ENCODE results near the gene CREBBP. TPM values are rescaled to one million over a fixed set of nuclear protein-coding genes. Genes with fewer than 3 reads are reported as not detected.
"Not testable (repeated sequence)": the region's sequence is repeated elsewhere in the genome, so short reads cannot be mapped to it uniquely, and the experiment has no call there.

Gene CREBBP
- total and polyA plus RNA-seq, 2 donors, result 11.6 to 20.7 TPM

DNA sequence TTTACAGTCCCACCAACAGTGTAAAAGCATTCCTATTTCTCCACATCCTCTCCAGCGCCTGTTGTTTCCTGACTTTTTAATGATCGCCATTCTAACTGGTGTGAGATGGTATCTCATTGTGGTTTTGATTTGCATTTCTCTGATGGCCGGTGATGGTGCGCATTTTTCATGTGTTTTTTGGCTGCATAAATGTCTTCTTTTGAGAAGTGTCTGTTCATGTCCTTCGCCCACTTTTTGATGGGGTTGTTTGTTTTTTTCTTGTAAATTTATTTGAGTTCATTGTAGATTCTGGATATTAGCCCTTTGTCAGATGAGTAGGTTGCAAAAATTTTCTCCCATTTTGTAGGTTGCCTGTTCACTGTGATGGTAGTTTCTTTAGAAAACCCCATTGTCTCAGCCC, 5.5 kb upstream of the CREBBP start:
- not testable (repeated sequence) for H3K9me3 ChIP-seq (ENCODE audit: control insufficient read depth in 2 of 2, insufficient read depth in 1 of 2, low read length in 1 of 2); H3K4me3 ChIP-seq (ENCODE audit: low read length in 2 of 2); H3K36me3 ChIP-seq (ENCODE audit: control insufficient read depth in 2 of 2, insufficient read depth in 2 of 2, low read length in 1 of 2); H3K4me1 ChIP-seq (ENCODE audit: control insufficient read depth in 2 of 2, insufficient read depth in 2 of 2, low read length in 2 of 2); DNase-seq (ENCODE audit: low read depth in 6 of 9, low spot score in 9 of 9); H3K27ac ChIP-seq (ENCODE audit: low read depth in 1 of 2, low read length in 1 of 2)
- H3K27me3 ChIP-seq (ENCODE audit: control insufficient read depth in 2 of 2, insufficient read depth in 1 of 2, low read length in 1 of 2), result peaks cover 10 to 23% of the 10 kb centered on the region in 2 donors
- 79% methylated on average over 5 of the region's 5 CpGs for WGBS

DNA sequence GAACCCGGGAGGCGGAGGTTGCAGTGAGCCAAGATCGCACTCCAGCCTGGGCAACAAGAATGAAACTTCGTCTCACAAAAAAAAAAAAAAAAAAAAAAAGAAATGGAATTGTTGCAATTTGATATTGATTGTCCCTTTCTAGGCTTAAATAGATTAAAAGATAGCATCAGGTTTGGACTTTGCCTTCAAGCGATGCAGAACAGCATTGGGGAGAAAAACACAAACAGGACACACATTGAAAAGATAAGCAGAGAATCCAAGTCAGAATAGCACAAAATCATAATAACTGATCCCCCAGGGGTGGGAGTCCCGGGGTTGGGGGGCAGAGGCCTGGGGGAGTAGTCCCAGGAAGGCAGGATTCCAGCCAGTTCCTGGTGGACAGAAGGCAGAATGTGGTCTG, 3.9 kb upstream of the CREBBP start:
- Histone ChIP-seq H3K27me3 (ENCODE audit: control insufficient read depth in 2 of 2, insufficient read depth in 1 of 2, low read length in 1 of 2) (peaks cover 10 to 26% of the 10 kb centered on the region in 2 donors), H3K36me3 (ENCODE audit: control insufficient read depth in 2 of 2, insufficient read depth in 2 of 2, low read length in 1 of 2) (no peaks in the 10 kb centered on the region), H3K9me3 (ENCODE audit: control insufficient read depth in 2 of 2, insufficient read depth in 1 of 2, low read length in 1 of 2) (no peaks in the 10 kb centered on the region), H3K27ac (ENCODE audit: low read depth in 1 of 2, low read length in 1 of 2) (no peak overlapping the region), H3K4me3 (ENCODE audit: low read length in 2 of 2) (no peak overlapping the region), H3K4me1 (ENCODE audit: control insufficient read depth in 2 of 2, insufficient read depth in 2 of 2, low read length in 2 of 2) (peaks cover 0 to 3% of the 10 kb centered on the region in 2 donors)
- DNase-seq (ENCODE audit: low read depth in 6 of 9, low spot score in 9 of 9), result no peak
- WGBS, result 94% methylated on average over 6 of the region's 6 CpGs

DNA sequence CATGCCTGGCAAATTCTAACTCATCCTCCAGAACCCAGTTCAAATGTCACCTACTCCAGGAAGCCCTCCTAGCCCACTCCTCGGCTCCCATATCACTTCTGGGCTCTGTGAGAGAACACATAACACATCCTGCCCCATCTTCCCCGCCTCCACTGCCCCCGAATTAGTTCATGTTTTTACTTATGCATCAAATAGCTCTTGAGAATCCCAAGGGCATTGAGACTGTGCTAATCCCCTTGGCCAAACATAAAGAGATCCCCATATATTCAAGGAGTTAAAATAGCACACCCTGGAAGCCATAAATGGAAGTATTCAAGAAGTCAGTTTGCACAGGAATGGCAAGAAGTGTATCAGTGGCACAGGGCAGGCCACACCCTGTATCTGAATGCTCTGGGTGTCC, 2.0 kb upstream of the CREBBP start:
- Histone ChIP-seq H3K9me3 (ENCODE audit: control insufficient read depth in 2 of 2, insufficient read depth in 1 of 2, low read length in 1 of 2) (no peaks in the 10 kb centered on the region), H3K4me1 (ENCODE audit: control insufficient read depth in 2 of 2, insufficient read depth in 2 of 2, low read length in 2 of 2) (peaks cover 0 to 12% of the 10 kb centered on the region in 2 donors), H3K4me3 (ENCODE audit: low read length in 2 of 2) (no peak overlapping the region), H3K36me3 (ENCODE audit: control insufficient read depth in 2 of 2, insufficient read depth in 2 of 2, low read length in 1 of 2) (no peaks in the 10 kb centered on the region), H3K27ac (ENCODE audit: low read depth in 1 of 2, low read length in 1 of 2) (no peak overlapping the region), H3K27me3 (ENCODE audit: control insufficient read depth in 2 of 2, insufficient read depth in 1 of 2, low read length in 1 of 2) (peaks cover 10 to 29% of the 10 kb centered on the region in 2 donors)
- 96% methylated on average over 3 of the region's 3 CpGs for WGBS
- DNase-seq (ENCODE audit: low read depth in 6 of 9, low spot score in 9 of 9), result no peak

DNA sequence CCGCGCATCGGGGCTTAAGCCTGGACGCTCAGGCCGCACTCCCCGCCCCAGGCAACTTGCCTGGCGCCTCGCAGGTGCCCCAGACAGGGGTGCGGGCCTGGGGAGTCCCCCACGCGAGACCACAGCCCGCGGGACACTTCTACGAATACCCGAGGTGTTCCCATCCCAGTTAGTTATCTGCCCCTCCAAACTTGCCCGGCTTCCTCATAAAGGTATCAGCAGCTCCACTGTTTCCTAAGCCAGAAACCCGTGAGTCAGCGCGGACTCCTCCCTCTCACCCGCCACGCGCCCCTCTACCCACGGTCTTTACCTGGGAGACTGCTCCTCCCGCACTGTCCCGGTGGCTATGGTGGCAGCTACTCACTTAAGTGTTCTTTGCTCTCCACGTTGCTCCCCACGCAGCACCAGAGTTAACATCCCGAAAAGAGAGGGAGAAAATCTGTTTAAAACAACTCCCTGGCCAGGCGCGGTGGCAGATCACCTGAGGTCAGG, 1.0 kb upstream of the CREBBP start:
- no peaks in the 10 kb centered on the region for H3K9me3 ChIP-seq (ENCODE audit: control insufficient read depth in 2 of 2, insufficient read depth in 1 of 2, low read length in 1 of 2)
- peaks cover 0 to 5% of the 10 kb centered on the region in 2 donors for H3K36me3 ChIP-seq (ENCODE audit: control insufficient read depth in 2 of 2, insufficient read depth in 2 of 2, low read length in 1 of 2)
- H3K4me3 ChIP-seq (ENCODE audit: low read length in 2 of 2), result peak overlapping the region in 1 of 2 donors; percentile 11
- peaks cover 4 to 21% of the 10 kb centered on the region in 2 donors for H3K4me1 ChIP-seq (ENCODE audit: control insufficient read depth in 2 of 2, insufficient read depth in 2 of 2, low read length in 2 of 2)
- H3K27ac ChIP-seq (ENCODE audit: low read depth in 1 of 2, low read length in 1 of 2), result no peak overlapping the region
- no peak for DNase-seq (ENCODE audit: low read depth in 6 of 9, low spot score in 9 of 9)
- peaks cover 10 to 29% of the 10 kb centered on the region in 2 donors for H3K27me3 ChIP-seq (ENCODE audit: control insufficient read depth in 2 of 2, insufficient read depth in 1 of 2, low read length in 1 of 2)
- WGBS, result 63% methylated on average over 30 of the region's 30 CpGs

DNA sequence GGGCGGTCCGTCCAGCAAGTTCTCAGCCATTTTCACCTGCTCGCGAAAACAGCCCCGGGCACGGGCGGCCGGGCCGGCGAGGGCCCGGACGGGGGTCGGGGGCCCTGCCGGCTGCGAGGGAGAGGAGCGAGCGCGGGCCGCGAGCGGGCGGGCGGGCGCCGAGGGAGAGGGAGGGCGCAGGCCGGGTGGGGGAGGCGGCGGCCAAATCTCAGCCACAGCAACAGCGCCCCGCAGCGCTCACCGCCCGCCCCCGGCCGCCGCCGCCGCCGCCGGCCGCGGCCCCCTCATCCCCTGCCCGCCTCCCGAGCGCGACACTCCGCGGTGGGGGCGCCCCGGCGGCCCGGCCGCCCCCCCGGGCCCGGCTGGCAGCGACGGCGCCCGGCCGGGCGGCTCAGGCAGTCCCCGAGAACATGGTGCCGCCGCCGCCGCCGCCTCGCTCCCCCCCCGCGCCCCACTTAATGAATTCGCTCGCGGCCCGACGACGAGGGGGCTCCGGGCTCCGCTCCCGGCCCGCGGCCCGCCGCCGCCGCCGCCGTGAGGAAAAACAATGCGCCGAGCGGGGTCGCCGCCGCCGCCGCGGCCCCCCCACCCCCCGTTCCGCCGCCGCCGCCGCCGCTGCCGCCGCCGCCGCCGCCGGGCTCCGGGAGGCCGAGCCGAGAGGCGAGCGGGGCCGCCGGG, 487 bp downstream of the CREBBP start:
- Histone ChIP-seq H3K27ac (ENCODE audit: low read depth in 1 of 2, low read length in 1 of 2) (peak overlapping the region in 1 of 2 donors; percentile 95), H3K4me1 (ENCODE audit: control insufficient read depth in 2 of 2, insufficient read depth in 2 of 2, low read length in 2 of 2) (peaks cover 4 to 31% of the 10 kb centered on the region in 2 donors), H3K27me3 (ENCODE audit: control insufficient read depth in 2 of 2, insufficient read depth in 1 of 2, low read length in 1 of 2) (peaks cover 10 to 29% of the 10 kb centered on the region in 2 donors), H3K4me3 (ENCODE audit: low read length in 2 of 2) (peak overlapping the region; percentile 84 to 96), H3K9me3 (ENCODE audit: control insufficient read depth in 2 of 2, insufficient read depth in 1 of 2, low read length in 1 of 2) (no peaks in the 10 kb centered on the region), H3K36me3 (ENCODE audit: control insufficient read depth in 2 of 2, insufficient read depth in 2 of 2, low read length in 1 of 2) (peaks cover 0 to 9% of the 10 kb centered on the region in 2 donors)
- peak in 7 of 9 donors; percentile 34 to 78 (median 56) for DNase-seq (ENCODE audit: low read depth in 6 of 9, low spot score in 9 of 9)
- under 1% methylated on average over 116 of the region's 117 CpGs for whole genome bisulfite sequencing

DNA sequence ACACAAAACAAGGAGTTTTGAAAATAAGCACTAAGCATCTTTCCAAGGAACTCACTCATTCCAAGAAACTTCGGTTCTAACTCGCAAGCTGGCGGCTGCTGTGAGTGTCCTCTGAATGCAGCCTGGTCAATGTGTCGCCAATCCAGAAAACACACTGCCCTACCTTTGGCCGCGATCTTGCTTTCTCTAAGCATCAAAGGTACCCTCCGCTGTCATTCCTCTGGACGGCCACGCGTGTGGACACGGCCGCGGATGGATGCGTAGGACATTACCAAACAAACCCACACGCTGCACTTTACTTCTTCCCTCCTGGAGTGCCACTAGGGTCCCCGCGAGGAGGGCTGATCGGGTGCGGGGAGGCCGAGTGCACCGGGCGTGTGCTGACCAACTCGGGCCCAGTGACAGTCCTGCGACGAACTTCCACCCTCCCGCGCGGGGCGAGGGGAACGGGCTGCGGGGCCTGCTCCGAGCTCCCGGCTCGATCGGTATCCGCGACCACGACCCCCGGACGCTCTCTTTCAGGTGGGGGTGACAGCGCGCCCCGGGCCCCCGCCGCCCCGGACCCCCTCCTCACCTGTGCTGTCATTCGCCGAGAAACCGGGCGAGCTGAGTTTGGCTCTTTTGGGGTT, 1.1 kb downstream of the CREBBP start:
- DNase-seq (ENCODE audit: low read depth in 6 of 9, low spot score in 9 of 9), result peak in 2 of 9 donors; percentile 19 to 27

DNA sequence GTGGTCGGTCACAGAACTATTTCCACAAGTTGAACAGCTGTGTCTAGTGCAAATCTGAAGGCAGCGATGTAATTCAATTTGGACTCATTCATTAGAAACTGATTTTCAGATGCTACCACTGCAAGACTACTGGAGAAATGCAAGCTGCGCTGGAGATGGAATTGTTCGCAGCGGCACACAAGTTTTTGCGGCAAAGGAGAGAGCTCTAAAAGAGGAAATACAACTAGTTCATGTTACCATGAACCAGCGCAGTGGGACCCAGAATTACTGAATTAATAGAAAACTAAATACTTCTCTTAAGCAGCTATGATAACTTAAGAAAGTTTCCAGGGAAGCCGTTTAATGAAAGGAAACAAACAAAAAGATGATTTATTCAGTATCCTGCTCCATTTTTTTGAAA, 1.9 kb downstream of the CREBBP start:
- WGBS, result 15% methylated on average over 8 of the region's 8 CpGs

More for the DNA sequence above, 1.1 kb downstream of the CREBBP start:
- Histone ChIP-seq H3K27me3 (ENCODE audit: control insufficient read depth in 2 of 2, insufficient read depth in 1 of 2, low read length in 1 of 2) (peaks cover 10 to 29% of the 10 kb centered on the region in 2 donors), H3K4me1 (ENCODE audit: control insufficient read depth in 2 of 2, insufficient read depth in 2 of 2, low read length in 2 of 2) (peaks cover 5 to 33% of the 10 kb centered on the region in 2 donors), H3K4me3 (ENCODE audit: low read length in 2 of 2) (peak overlapping the region; percentile 84 to 96), H3K36me3 (ENCODE audit: control insufficient read depth in 2 of 2, insufficient read depth in 2 of 2, low read length in 1 of 2) (peaks cover 0 to 9% of the 10 kb centered on the region in 2 donors), H3K27ac (ENCODE audit: low read depth in 1 of 2, low read length in 1 of 2) (no peak overlapping the region), H3K9me3 (ENCODE audit: control insufficient read depth in 2 of 2, insufficient read depth in 1 of 2, low read length in 1 of 2) (no peaks in the 10 kb centered on the region)
- 3% methylated on average over 50 of the region's 50 CpGs for WGBS

DNA sequence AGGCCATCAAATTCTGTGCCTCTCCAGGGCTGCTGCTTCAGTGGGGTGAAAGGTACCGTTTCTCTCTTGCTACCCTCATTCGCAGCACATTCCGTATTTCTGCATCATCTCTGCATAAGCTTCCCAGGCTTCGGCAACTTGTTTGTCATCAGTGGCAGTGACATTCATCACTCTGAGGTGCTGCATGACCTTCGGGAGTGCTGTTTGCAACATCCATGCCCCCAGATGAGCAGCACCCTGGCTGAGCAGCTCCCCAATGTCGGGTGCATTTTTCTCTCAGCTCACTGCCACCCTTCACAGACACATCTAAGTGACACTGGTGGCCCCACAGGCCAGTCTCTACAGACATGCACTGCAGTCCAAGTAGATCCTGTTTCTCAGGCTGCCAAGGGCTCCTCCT, 3.8 kb downstream of the CREBBP start:
- Histone ChIP-seq H3K27ac (ENCODE audit: low read depth in 1 of 2, low read length in 1 of 2) (no peak overlapping the region), H3K4me1 (ENCODE audit: control insufficient read depth in 2 of 2, insufficient read depth in 2 of 2, low read length in 2 of 2) (peaks cover 11 to 35% of the 10 kb centered on the region in 2 donors), H3K9me3 (ENCODE audit: control insufficient read depth in 2 of 2, insufficient read depth in 1 of 2, low read length in 1 of 2) (no peaks in the 10 kb centered on the region), H3K36me3 (ENCODE audit: control insufficient read depth in 2 of 2, insufficient read depth in 2 of 2, low read length in 1 of 2) (peaks cover 0 to 9% of the 10 kb centered on the region in 2 donors), H3K27me3 (ENCODE audit: control insufficient read depth in 2 of 2, insufficient read depth in 1 of 2, low read length in 1 of 2) (peaks cover 6 to 12% of the 10 kb centered on the region in 2 donors), H3K4me3 (ENCODE audit: low read length in 2 of 2) (no peak overlapping the region)
- no peak for DNase-seq (ENCODE audit: low read depth in 6 of 9, low spot score in 9 of 9)
- WGBS, result 95% methylated on average over 6 of the region's 6 CpGs

More for the DNA sequence above, 1.9 kb downstream of the CREBBP start:
- H3K36me3 ChIP-seq (ENCODE audit: control insufficient read depth in 2 of 2, insufficient read depth in 2 of 2, low read length in 1 of 2), result peaks cover 0 to 9% of the 10 kb centered on the region in 2 donors
- peaks cover 10 to 29% of the 10 kb centered on the region in 2 donors for H3K27me3 ChIP-seq (ENCODE audit: control insufficient read depth in 2 of 2, insufficient read depth in 1 of 2, low read length in 1 of 2)
- peak overlapping the region; percentile 84 to 96 for H3K4me3 ChIP-seq (ENCODE audit: low read length in 2 of 2)
- no peak overlapping the region for H3K27ac ChIP-seq (ENCODE audit: low read depth in 1 of 2, low read length in 1 of 2)
- DNase-seq (ENCODE audit: low read depth in 6 of 9, low spot score in 9 of 9), result peak in 1 of 9 donors; percentile 36
- no peaks in the 10 kb centered on the region for H3K9me3 ChIP-seq (ENCODE audit: control insufficient read depth in 2 of 2, insufficient read depth in 1 of 2, low read length in 1 of 2)
- H3K4me1 ChIP-seq (ENCODE audit: control insufficient read depth in 2 of 2, insufficient read depth in 2 of 2, low read length in 2 of 2), result peaks cover 11 to 35% of the 10 kb centered on the region in 2 donors

DNA sequence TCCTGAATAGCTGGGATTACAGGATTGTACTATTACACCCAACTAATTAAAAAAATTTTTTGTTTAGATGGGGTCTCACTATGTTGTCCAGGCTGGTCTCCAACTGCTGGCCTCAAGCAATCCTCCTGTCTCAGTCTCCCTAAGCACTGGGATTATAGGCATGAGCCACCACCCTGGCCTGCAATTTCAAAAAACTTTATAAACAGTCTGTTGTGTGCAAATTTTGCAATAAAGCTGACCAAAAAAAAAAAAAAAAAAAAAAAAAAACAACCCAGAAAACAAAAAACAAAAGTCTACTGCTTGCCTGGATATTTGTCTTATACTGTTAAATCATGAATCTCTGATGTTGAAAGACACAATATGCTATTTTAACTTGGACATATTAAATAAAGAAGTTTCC, 4.4 kb downstream of the CREBBP start:
- no peak overlapping the region for H3K27ac ChIP-seq (ENCODE audit: low read depth in 1 of 2, low read length in 1 of 2)
- no peaks in the 10 kb centered on the region for H3K9me3 ChIP-seq (ENCODE audit: control insufficient read depth in 2 of 2, insufficient read depth in 1 of 2, low read length in 1 of 2)
- DNase-seq (ENCODE audit: low read depth in 6 of 9, low spot score in 9 of 9), result no peak
- H3K36me3 ChIP-seq (ENCODE audit: control insufficient read depth in 2 of 2, insufficient read depth in 2 of 2, low read length in 1 of 2), result peaks cover 0 to 9% of the 10 kb centered on the region in 2 donors
- H3K27me3 ChIP-seq (ENCODE audit: control insufficient read depth in 2 of 2, insufficient read depth in 1 of 2, low read length in 1 of 2), result peaks cover 1 to 7% of the 10 kb centered on the region in 2 donors
- H3K4me3 ChIP-seq (ENCODE audit: low read length in 2 of 2), result no peak overlapping the region
- H3K4me1 ChIP-seq (ENCODE audit: control insufficient read depth in 2 of 2, insufficient read depth in 2 of 2, low read length in 2 of 2), result peaks cover 11 to 33% of the 10 kb centered on the region in 2 donors
